ENCODE data around the gene CCDC85C.

The CCDC85C gene

GRCh38 chr14:99507860-99508640 lies 96.0 kb downstream of the CCDC85C start:
- no peak for DNase-seq

GRCh38 chr14:99506276-99506675 lies 97.7 kb downstream of the CCDC85C start:
- no peak for DNase-seq

- no peak for DNase-seq
Observed at GRCh38 chr14:99505089-99505488, 98.9 kb downstream of the CCDC85C start.

GRCh38 chr14:99503848-99504453 lies 100.1 kb downstream of the CCDC85C start:
- no peak for DNase-seq

- no peak for DNase-seq
Observed at GRCh38 chr14:99502989-99503421, 101.0 kb downstream of the CCDC85C start.

GRCh38 chr14:99497894-99498293 lies 106.1 kb downstream of the CCDC85C start:
- no peak for DNase-seq

- DNase-seq, result no peak
Observed at GRCh38 chr14:99497341-99497740, 106.7 kb downstream of the CCDC85C start.

- no peak for DNase-seq
Observed at GRCh38 chr14:99484106-99484505, 119.9 kb downstream of the CCDC85C start.

- no peak for DNase-seq
Observed at GRCh38 chr14:99481745-99482099, 122.3 kb downstream of the CCDC85C start.

GRCh38 chr14:99480917-99481744 lies 122.9 kb downstream of the CCDC85C start, which contains the start of gene CCNK:
Gene CCNK, plus strand, starts transcription at chr14:99481409. Its CDS starts 11,269 bp downstream, at chr14:99492678.
- DNase-seq, result peak; percentile 100

GRCh38 chr14:99479906-99480869 lies 123.8 kb downstream of the CCDC85C start, which contains the start of gene SETD3:
Gene SETD3, minus strand, starts transcription at chr14:99480859. Its CDS starts 15,054 bp downstream, at chr14:99465805.
- peak; percentile 7 to 9 for DNase-seq

GRCh38 chr14:99479160-99479905 lies 124.7 kb downstream of the CCDC85C start:
- DNase-seq, result no peak

- no peak for DNase-seq
Observed at GRCh38 chr14:99478128-99478527, 125.9 kb downstream of the CCDC85C start.

- DNase-seq, result no peak
Observed at GRCh38 chr14:99476864-99477263, 127.1 kb downstream of the CCDC85C start.

GRCh38 chr14:99475660-99476059 lies 128.3 kb downstream of the CCDC85C start:
- no peak for DNase-seq

- DNase-seq, result no peak
Observed at GRCh38 chr14:99475179-99475578, 128.8 kb downstream of the CCDC85C start.

GRCh38 chr14:99473458-99473857 lies 130.5 kb downstream of the CCDC85C start:
- no peak for DNase-seq

- DNase-seq, result no peak
Observed at GRCh38 chr14:99472937-99473336, 131.1 kb downstream of the CCDC85C start.

- DNase-seq, result no peak
Observed at GRCh38 chr14:99471731-99472130, 132.3 kb downstream of the CCDC85C start.

GRCh38 chr14:99468836-99469592 lies 135.0 kb downstream of the CCDC85C start:
- no peak for DNase-seq

GRCh38 chr14:99468081-99468480 lies 135.9 kb downstream of the CCDC85C start:
- no peak for DNase-seq

All from hippocampal formation (tissue), 2 donors.